Transverse colon (tissue), 3 donors: ENCODE results near the gene RASGRP1.

Experiments
- POLR2A ChIP-seq: fragments of 450-650 bp; IDR thresholded peaks from one replicate; pipeline ENCODE4 v1.6.1; 2016; ENCODE audit warnings: antibody characterized with exemption, mild to moderate bottlenecking, moderate library complexity
- TF ChIP-seq, protein P1 (sequence below), 5 experiments: fragments of 200-600 bp in 3 of 5; fragments of 450-650 bp in 2 of 5; sonication (generic) in 3 of 5; IDR thresholded peaks; 1 replicate in 2 of 5; 2 replicates in 3 of 5; pipeline ENCODE4 v1.5.1; 2016 to 2017; ENCODE audit warnings: antibody characterized with exemption in 5 of 5, inconsistent platforms in 3 of 5, mild to moderate bottlenecking in 2 of 5, moderate library complexity in 1 of 5

- TF ChIP-seq POLR2A: no peak
- TF ChIP-seq, protein P1, sequence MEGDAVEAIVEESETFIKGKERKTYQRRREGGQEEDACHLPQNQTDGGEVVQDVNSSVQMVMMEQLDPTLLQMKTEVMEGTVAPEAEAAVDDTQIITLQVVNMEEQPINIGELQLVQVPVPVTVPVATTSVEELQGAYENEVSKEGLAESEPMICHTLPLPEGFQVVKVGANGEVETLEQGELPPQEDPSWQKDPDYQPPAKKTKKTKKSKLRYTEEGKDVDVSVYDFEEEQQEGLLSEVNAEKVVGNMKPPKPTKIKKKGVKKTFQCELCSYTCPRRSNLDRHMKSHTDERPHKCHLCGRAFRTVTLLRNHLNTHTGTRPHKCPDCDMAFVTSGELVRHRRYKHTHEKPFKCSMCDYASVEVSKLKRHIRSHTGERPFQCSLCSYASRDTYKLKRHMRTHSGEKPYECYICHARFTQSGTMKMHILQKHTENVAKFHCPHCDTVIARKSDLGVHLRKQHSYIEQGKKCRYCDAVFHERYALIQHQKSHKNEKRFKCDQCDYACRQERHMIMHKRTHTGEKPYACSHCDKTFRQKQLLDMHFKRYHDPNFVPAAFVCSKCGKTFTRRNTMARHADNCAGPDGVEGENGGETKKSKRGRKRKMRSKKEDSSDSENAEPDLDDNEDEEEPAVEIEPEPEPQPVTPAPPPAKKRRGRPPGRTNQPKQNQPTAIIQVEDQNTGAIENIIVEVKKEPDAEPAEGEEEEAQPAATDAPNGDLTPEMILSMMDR (IDR thresholded peaks at IDR 0.05): no peak
These were observed 41.7 kb downstream of the RASGRP1 start for GRCh38 chr15:38522922-38523321.
